HEK293 (cell line): ENCODE results near the gene HOXD11.

Experiments
- BCL11A ChIP-seq: fragments of 450-650 bp; formaldehyde crosslinking; IDR thresholded peaks from 2 replicates; pipeline ENCODE4 v1.5.1; 2016; ENCODE audit warnings: low read depth, missing biosample characterization, missing genetic modification characterization
- BCL11B ChIP-seq: fragments of 450-650 bp; formaldehyde crosslinking; IDR thresholded peaks from 2 replicates; pipeline ENCODE4 v1.5.1; 2016; ENCODE audit warnings: low read depth, missing biosample characterization, missing genetic modification characterization
- HOXA7 ChIP-seq: sonication (generic); formaldehyde crosslinking; IDR thresholded peaks from 2 replicates; pipeline ENCODE4 v1.8.1; 2022; ENCODE audit warnings: missing genetic modification reagents, borderline replicate concordance
- HOXC10 ChIP-seq: sonication (generic); formaldehyde crosslinking; IDR thresholded peaks from 2 replicates; pipeline ENCODE4 v1.8.1; 2023; ENCODE audit warnings: mild to moderate bottlenecking, missing genetic modification reagents
- MYNN ChIP-seq: fragments of 450-650 bp; formaldehyde crosslinking; IDR thresholded peaks from 2 replicates; pipeline ENCODE4 v1.5.1; 2016; ENCODE audit warnings: missing biosample characterization, missing genetic modification characterization, borderline replicate concordance
- SALL2 ChIP-seq: fragments of 450-650 bp; formaldehyde crosslinking; IDR thresholded peaks from 2 replicates; pipeline ENCODE4 v1.5.0; 2017; ENCODE audit warnings: missing biosample characterization, mild to moderate bottlenecking, missing genetic modification characterization, borderline replicate concordance
- ZBTB44 ChIP-seq: fragments of 450-650 bp; IDR thresholded peaks from 2 replicates; pipeline ENCODE4 v1.5.1; 2018; ENCODE audit warnings: missing biosample characterization, mild to moderate bottlenecking, missing genetic modification characterization
- ZBTB48 ChIP-seq: fragments of 450-650 bp; formaldehyde crosslinking; IDR thresholded peaks from 2 replicates; pipeline ENCODE4 v1.5.1; 2016; ENCODE audit warnings: missing biosample characterization, missing genetic modification characterization
- ZBTB6 ChIP-seq: fragments of 450-650 bp; formaldehyde crosslinking; IDR thresholded peaks from 2 replicates; pipeline ENCODE4 v1.5.1; 2017; ENCODE audit warnings: missing biosample characterization, missing genetic modification characterization
- ZBTB7A ChIP-seq: fragments of 450-650 bp; formaldehyde crosslinking; IDR thresholded peaks from 2 replicates; pipeline ENCODE4 v1.5.1; 2016; ENCODE audit warnings: low read depth, missing biosample characterization, missing genetic modification characterization
- ZEB2 ChIP-seq: fragments of 450-650 bp; formaldehyde crosslinking; IDR thresholded peaks from 2 replicates; pipeline ENCODE4 v1.5.1; 2016; ENCODE audit warnings: missing biosample characterization, missing genetic modification characterization
- ZFP37 ChIP-seq: fragments of 450-650 bp; formaldehyde crosslinking; IDR thresholded peaks from 2 replicates; pipeline ENCODE4 v1.5.1; 2016; ENCODE audit warnings: missing biosample characterization, missing genetic modification characterization
- ZNF121 ChIP-seq: fragments of 450-650 bp; formaldehyde crosslinking; IDR thresholded peaks from 2 replicates; pipeline ENCODE4 v1.5.1; 2016; ENCODE audit warnings: missing biosample characterization, missing genetic modification characterization
- ZNF132 ChIP-seq: fragments of 450-650 bp; formaldehyde crosslinking; IDR thresholded peaks from 2 replicates; pipeline ENCODE4 v1.5.1; 2017; ENCODE audit warnings: missing biosample characterization, missing genetic modification characterization, borderline replicate concordance
- ZNF169 ChIP-seq: fragments of 450-650 bp; formaldehyde crosslinking; IDR thresholded peaks from 2 replicates; pipeline ENCODE4 v1.5.1; 2016; ENCODE audit warnings: missing biosample characterization, missing genetic modification characterization
- ZNF19 ChIP-seq: fragments of 450-650 bp; formaldehyde crosslinking; IDR thresholded peaks from 2 replicates; pipeline ENCODE4; 2016; ENCODE audit warnings: missing biosample characterization, missing genetic modification characterization, low read depth
- ZNF23 ChIP-seq: fragments of 450-650 bp; formaldehyde crosslinking; IDR thresholded peaks from 2 replicates; pipeline ENCODE4 v1.5.1; 2016; ENCODE audit warnings: missing biosample characterization, missing genetic modification characterization, borderline replicate concordance
- ZNF239 ChIP-seq: fragments of 450-650 bp; formaldehyde crosslinking; IDR thresholded peaks from 2 replicates; pipeline ENCODE4 v1.5.1; 2016; ENCODE audit warnings: missing biosample characterization, missing genetic modification characterization
- ZNF274 ChIP-seq, 2 experiments: fragments of 200-500 bp in 1 of 2; fragments of 450-650 bp in 1 of 2; sonication (Bioruptor generic) in 1 of 2; formaldehyde crosslinking in 1 of 2; IDR thresholded peaks; 2 replicates each; pipeline versions ENCODE4 v1.5.1 to v1.6.1; 2014 to 2016; ENCODE audit warnings: borderline replicate concordance in 1 of 2, inconsistent platforms in 1 of 2, low read length in 1 of 2, missing biosample characterization in 1 of 2, missing genetic modification characterization in 1 of 2
- ZNF366 ChIP-seq: fragments of 450-650 bp; formaldehyde crosslinking; conservative IDR thresholded peaks from 2 replicates; pipeline ENCODE4 v1.5.1; 2016; ENCODE audit warnings: missing biosample characterization, missing genetic modification characterization
- ZNF394 ChIP-seq: fragments of 450-650 bp; formaldehyde crosslinking; IDR thresholded peaks from 2 replicates; pipeline ENCODE4 v1.5.1; 2016; ENCODE audit warnings: missing biosample characterization, missing genetic modification characterization, mild to moderate bottlenecking, moderate library complexity, borderline replicate concordance
- ZNF404 ChIP-seq: fragments of 450-650 bp; formaldehyde crosslinking; IDR thresholded peaks from 2 replicates; pipeline ENCODE4 v1.5.1; 2017; ENCODE audit warnings: missing biosample characterization, missing genetic modification characterization
- ZNF555 ChIP-seq: fragments of 450-650 bp; formaldehyde crosslinking; conservative IDR thresholded peaks from 2 replicates; pipeline ENCODE4 v1.5.1; 2017; ENCODE audit warnings: missing biosample characterization, mild to moderate bottlenecking, missing genetic modification characterization, inconsistent platforms
- ZNF560 ChIP-seq: fragments of 450-650 bp; formaldehyde crosslinking; IDR thresholded peaks from 2 replicates; pipeline ENCODE4 v1.5.1; 2017; ENCODE audit warnings: missing biosample characterization, missing genetic modification characterization, borderline replicate concordance
- ZNF561 ChIP-seq: fragments of 450-650 bp; IDR thresholded peaks from 2 replicates; pipeline ENCODE4 v1.5.1; 2018; ENCODE audit warnings: missing biosample characterization, missing genetic modification characterization, borderline replicate concordance
- ZNF692 ChIP-seq: fragments of 450-650 bp; formaldehyde crosslinking; IDR thresholded peaks from 2 replicates; pipeline ENCODE4 v1.5.1; 2016; ENCODE audit warnings: missing biosample characterization, missing genetic modification characterization
- ZNF701 ChIP-seq: fragments of 450-650 bp; formaldehyde crosslinking; IDR thresholded peaks from 2 replicates; pipeline ENCODE4 v1.5.1; 2016; ENCODE audit warnings: missing biosample characterization, missing genetic modification characterization
- ZNF76 ChIP-seq: fragments of 450-650 bp; formaldehyde crosslinking; IDR thresholded peaks from 2 replicates; pipeline ENCODE4; 2016; ENCODE audit warnings: low read depth, missing biosample characterization, missing genetic modification characterization, borderline replicate concordance
- ZNF768 ChIP-seq: fragments of 450-650 bp; formaldehyde crosslinking; IDR thresholded peaks from 2 replicates; pipeline ENCODE4 v1.5.1; 2018; ENCODE audit warnings: missing biosample characterization, mild to moderate bottlenecking, missing genetic modification characterization
- ZNF843 ChIP-seq: fragments of 450-650 bp; formaldehyde crosslinking; IDR thresholded peaks from 2 replicates; pipeline ENCODE4 v1.5.1; 2016; ENCODE audit warnings: missing biosample characterization, missing genetic modification characterization
- ZSCAN18 ChIP-seq: fragments of 450-650 bp; formaldehyde crosslinking; IDR thresholded peaks from 2 replicates; pipeline ENCODE4 v1.5.1; 2016; ENCODE audit warnings: missing biosample characterization, missing genetic modification characterization
- ZSCAN4 ChIP-seq: fragments of 450-650 bp; formaldehyde crosslinking; IDR thresholded peaks from 2 replicates; pipeline ENCODE4 v1.5.1; 2017; ENCODE audit warnings: missing biosample characterization, missing genetic modification characterization
- ZXDB ChIP-seq: fragments of 450-650 bp; formaldehyde crosslinking; IDR thresholded peaks from 2 replicates; pipeline ENCODE4 v1.5.1; 2016; ENCODE audit warnings: missing biosample characterization, missing genetic modification characterization

Gene HOXD11

GRCh38 chr2:176146101-176146500 is 39.0 kb downstream of the HOXD11 start (continued):
- TF ChIP-seq ZNF76 (tag by site-specific recombination) (no peak), HOXA7 (CRISPR knock-in tag) (no peak), ZNF404 (tag by site-specific recombination) (no peak), ZNF132 (no peak), BCL11B (no peak), ZXDB (tag by site-specific recombination) (peak; percentile 52; the same call in 1 of the 2 replicates), ZBTB6 (tag by site-specific recombination) (peak; percentile 99), ZNF555 (tag by site-specific recombination) (no peak), SALL2 (tag by site-specific recombination) (no peak), ZNF239 (tag by site-specific recombination) (no peak), ZNF366 (tag by site-specific recombination) (0 out of 2 replicates have a peak, but pooled peaks have one; percentile 32), MYNN (tag by site-specific recombination) (no peak), ZNF560 (tag by site-specific recombination) (no peak), ZNF394 (tag by site-specific recombination) (no peak), ZNF19 (tag by site-specific recombination) (no peak), ZSCAN4 (tag by site-specific recombination) (no peak), ZBTB44 (tag by site-specific recombination) (peak; percentile 70), ZBTB7A (tag by site-specific recombination) (no peak), ZNF169 (no peak), ZSCAN18 (tag by site-specific recombination) (no peak), ZNF768 (tag by site-specific recombination) (no peak), ZBTB48 (tag by site-specific recombination) (no peak), HOXC10 (no peak), BCL11A (no peak), ZNF701 (tag by site-specific recombination) (no peak), ZNF692 (tag by site-specific recombination) (no peak), ZNF23 (no peak), ZNF843 (tag by site-specific recombination) (peak; percentile 90), ZNF561 (0 out of 2 replicates have a peak, but pooled peaks have one; percentile 42), ZNF121 (tag by site-specific recombination) (no peak), ZEB2 (0 out of 2 replicates have a peak, but pooled peaks have one; percentile 13), ZNF274 (IDR thresholded peaks at IDR 0.05; ENCODE audit: low read length) (no peak), ZNF274 (tag by site-specific recombination; IDR thresholded peaks at IDR 0.05; ENCODE audit: borderline replicate concordance) (no peak), ZFP37 (no peak)
